MM.1S (cell line): ENCODE data around the gene EBF3.

ENCODE experiments used
- CTCF ChIP-seq: fragments of 300-600 bp; sonication (generic); IDR thresholded peaks from 2 replicates; pipeline ENCODE4 v1.5.1; 2016; ENCODE audit warnings: antibody characterized with exemption, low read length, mixed read lengths
- EZH2phosphoT487 ChIP-seq: fragments of 300-600 bp; sonication (generic); IDR thresholded peaks from 2 replicates; pipeline ENCODE4 v1.6.1; 2018; ENCODE audit warnings: antibody characterized with exemption, low read length

GRCh38 chr10:129866894-129867293 is 97.2 kb downstream of the EBF3 start:
- TF ChIP-seq CTCF (no peak), EZH2phosphoT487 (no peak)
